Epithelial cell of alveolus of lung (primary cell): ENCODE measurements around the gene CDK15. TPM values are rescaled to one million over a fixed set of nuclear protein-coding genes. Genes with fewer than 3 reads are reported as not detected.

Source experiments
- total RNA-seq: library from RNA; depleted of rRNA; stranded (reverse); fragments of >200 nt; gene quantifications from 2 replicates; pipeline ENCODE4 v1.2.1, GENCODE V29; 2015

The CDK15 gene
- total RNA-seq, result 0.24 and 0.91 TPM in 2 replicates

GRCh38 chr2:201806442-201807170 is at the start of gene CDK15:
Gene CDK15 (plus strand): TSS chr2:201806537. CDS start chr2:201806665, 128 bp downstream.

GRCh38 chr2:201780674-201781493 is 25.5 kb upstream of the CDK15 start, which contains the start of gene ALS2:
Gene ALS2 (minus strand): TSS chr2:201780933. CDS start chr2:201768885, 12,048 bp downstream.

Other genes starting within 250 kb of the CDK15 start
- gene TMEM237, start 163.0 kb upstream of the CDK15 start, total RNA-seq, result 10.8 and 35.3 TPM in 2 replicates
- 4.3 TPM in 1 of 2 replicates, not detected in the other for gene MPP4, start 107.9 kb upstream of the CDK15 start, total RNA-seq
- 12.6 and 13.6 TPM in 2 replicates for gene ALS2, start 25.6 kb upstream of the CDK15 start, total RNA-seq
- gene FZD7, start 227.3 kb downstream of the CDK15 start, total RNA-seq, result 27.0 and 30.3 TPM in 2 replicates